Epithelial cell of esophagus (primary cell): ENCODE data around the gene RGS14.
"Not testable (repeated sequence)": the region's sequence is repeated elsewhere in the genome, so short reads cannot be mapped to it uniquely, and the experiment has no call there.

Experiments
- DNase-seq: peaks from one replicate; pipeline ENCODE4 v3.0.0; 2010; ENCODE audit warnings: low read depth
- H3K4me3 ChIP-seq: 2 replicates; pipeline ENCODE4 v1.5.1; 2011; ENCODE audit warnings: mild to moderate bottlenecking, low read length, control low read depth
- TF ChIP-seq, protein P1 (sequence below): IDR thresholded peaks from 2 replicates; pipeline ENCODE4 v1.5.1; 2011; ENCODE audit warnings: low read depth, mild to moderate bottlenecking, low read length, control low read depth, inconsistent platforms; ENCODE audit not compliant: insufficient read depth; ENCODE audit errors: missing control alignments

RGS14 gene

GRCh38 chr5:177356746-177357145 is 978 bp upstream of the RGS14 start:
- TF ChIP-seq, protein P1, sequence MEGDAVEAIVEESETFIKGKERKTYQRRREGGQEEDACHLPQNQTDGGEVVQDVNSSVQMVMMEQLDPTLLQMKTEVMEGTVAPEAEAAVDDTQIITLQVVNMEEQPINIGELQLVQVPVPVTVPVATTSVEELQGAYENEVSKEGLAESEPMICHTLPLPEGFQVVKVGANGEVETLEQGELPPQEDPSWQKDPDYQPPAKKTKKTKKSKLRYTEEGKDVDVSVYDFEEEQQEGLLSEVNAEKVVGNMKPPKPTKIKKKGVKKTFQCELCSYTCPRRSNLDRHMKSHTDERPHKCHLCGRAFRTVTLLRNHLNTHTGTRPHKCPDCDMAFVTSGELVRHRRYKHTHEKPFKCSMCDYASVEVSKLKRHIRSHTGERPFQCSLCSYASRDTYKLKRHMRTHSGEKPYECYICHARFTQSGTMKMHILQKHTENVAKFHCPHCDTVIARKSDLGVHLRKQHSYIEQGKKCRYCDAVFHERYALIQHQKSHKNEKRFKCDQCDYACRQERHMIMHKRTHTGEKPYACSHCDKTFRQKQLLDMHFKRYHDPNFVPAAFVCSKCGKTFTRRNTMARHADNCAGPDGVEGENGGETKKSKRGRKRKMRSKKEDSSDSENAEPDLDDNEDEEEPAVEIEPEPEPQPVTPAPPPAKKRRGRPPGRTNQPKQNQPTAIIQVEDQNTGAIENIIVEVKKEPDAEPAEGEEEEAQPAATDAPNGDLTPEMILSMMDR, result no peak
- no peak overlapping the region for H3K4me3 ChIP-seq
- DNase-seq, result no peak

DNA sequence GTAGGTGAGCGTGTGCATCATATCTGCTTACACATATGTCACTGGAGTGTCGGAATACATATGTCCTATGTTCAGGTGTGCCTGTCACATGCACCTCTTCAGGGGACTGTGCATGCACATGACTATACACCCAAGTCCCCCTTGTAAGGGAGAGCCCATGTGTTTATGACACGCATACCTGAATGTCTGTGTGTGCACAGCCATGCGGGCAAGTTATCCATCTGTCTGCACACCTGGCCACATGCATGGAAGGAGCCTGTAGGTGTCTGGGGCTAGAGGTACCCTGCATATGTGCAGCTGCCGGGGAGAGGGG is 622 bp upstream of the RGS14 start:
- TF ChIP-seq, protein P1, result no peak
- no peak for DNase-seq
- no peak overlapping the region for H3K4me3 ChIP-seq

GRCh38 chr5:177358370-177358819 is 671 bp downstream of the RGS14 start:
- no peak for DNase-seq
- TF ChIP-seq, protein P1, result no peak
- H3K4me3 ChIP-seq, result no peak overlapping the region

DNA sequence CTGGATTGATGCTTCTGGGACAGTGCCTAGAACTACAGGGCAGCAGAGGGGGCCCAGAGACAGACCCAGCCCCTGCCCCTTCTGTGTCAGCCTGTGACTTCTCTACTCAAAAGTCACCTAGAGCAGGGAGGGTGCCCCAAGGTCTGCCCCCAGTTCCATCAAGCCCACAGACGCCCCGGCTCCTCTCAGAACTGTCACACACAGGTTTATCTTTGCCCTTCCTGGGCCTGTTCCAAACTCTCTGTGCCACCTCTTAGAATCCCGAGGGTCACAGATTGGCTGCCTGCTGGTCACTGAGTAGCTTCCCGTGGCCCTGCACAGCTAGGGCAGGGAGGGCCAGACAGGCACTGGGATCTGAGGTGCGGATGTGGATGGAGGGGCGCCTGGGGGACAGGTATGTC is 1.7 kb downstream of the RGS14 start:
- TF ChIP-seq, protein P1, result no peak
- DNase-seq, result no peak
- H3K4me3 ChIP-seq, result no peak overlapping the region

DNA sequence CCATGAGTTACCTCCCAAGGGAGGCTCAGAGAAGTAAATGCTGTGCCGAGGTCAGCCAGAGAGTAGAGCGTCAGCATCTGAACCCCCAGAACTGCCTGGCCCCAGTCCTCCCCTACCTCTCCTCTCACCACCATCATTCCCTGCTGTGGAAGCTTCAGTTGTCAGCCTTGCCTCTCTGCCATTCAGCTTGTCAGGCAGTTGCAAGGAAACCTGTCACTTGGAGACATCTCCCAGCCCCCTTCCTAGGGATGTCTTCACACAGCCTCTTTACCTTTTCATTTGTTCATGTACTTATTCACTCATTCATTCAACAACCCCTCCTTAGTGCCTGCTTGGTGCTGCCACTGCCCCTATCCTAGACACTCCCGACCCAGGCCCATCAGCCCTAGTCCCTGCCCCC is 2.1 kb downstream of the RGS14 start:
- DNase-seq, result no peak
- no peak overlapping the region for H3K4me3 ChIP-seq
- TF ChIP-seq, protein P1, result no peak

- H3K4me3 ChIP-seq, DNase-seq: not testable (repeated sequence)
Measured at GRCh38 chr5:177360740-177361139, 3.0 kb downstream of the RGS14 start.

GRCh38 chr5:177361418-177362291 is 3.9 kb downstream of the RGS14 start:
- no peak for DNase-seq
- TF ChIP-seq, protein P1, result no peak
- H3K4me3 ChIP-seq, result no peak overlapping the region
